CD14-positive monocyte (primary cell): ENCODE measurements around the gene PAIP2. TPM values are rescaled to one million over a fixed set of nuclear protein-coding genes. Genes with fewer than 3 reads are reported as not detected.

Experiments used
- DNase-seq, 3 donors: peaks; one replicate each; pipeline ENCODE4 v3.0.0-alpha.2; 2011 to 2022
- H2AFZ ChIP-seq: 2 replicates; pipeline ENCODE4 v1.6.0; 2012; ENCODE audit warnings: mild to moderate bottlenecking, low read depth, low read length, inconsistent platforms; ENCODE audit not compliant: insufficient read depth, poor library complexity, severe bottlenecking
- H3K27ac ChIP-seq, 2 donors: 1 replicate in 1 of 2; 2 replicates in 1 of 2; pipeline ENCODE4 v1.5.1; 2012 to 2013; ENCODE audit warnings: low read length in 2 of 2, control low read depth in 1 of 2, inconsistent platforms in 1 of 2, low read depth in 1 of 2, mild to moderate bottlenecking in 1 of 2
- H3K27me3 ChIP-seq, 2 donors: one replicate each; pipeline versions ENCODE4 v1.6.0 to v1.6.1; 2011 to 2013; ENCODE audit warnings: low read length in 2 of 2; ENCODE audit not compliant: control insufficient read depth in 2 of 2, insufficient read depth in 2 of 2
- H3K36me3 ChIP-seq, 2 donors: replicated peaks in 1 of 2; 1 replicate in 1 of 2; 2 replicates in 1 of 2; pipeline versions ENCODE4 v1.5.1 to v1.6.1; 2012 to 2013; ENCODE audit warnings: low read length in 2 of 2, control low read depth in 1 of 2, inconsistent platforms in 1 of 2, mild to moderate bottlenecking in 1 of 2; ENCODE audit not compliant: insufficient read depth in 2 of 2, control insufficient read depth in 1 of 2
- H3K4me1 ChIP-seq, 2 donors: 1 replicate in 1 of 2; 2 replicates in 1 of 2; pipeline versions ENCODE4 v1.5.1 to v1.6.1; 2012 to 2013; ENCODE audit warnings: low read length in 2 of 2, control low read depth in 1 of 2, inconsistent platforms in 1 of 2, mild to moderate bottlenecking in 1 of 2, moderate library complexity in 1 of 2; ENCODE audit not compliant: insufficient read depth in 2 of 2, control insufficient read depth in 1 of 2
- H3K4me2 ChIP-seq: replicated peaks from 2 replicates; pipeline ENCODE3; 2012; ENCODE audit warnings: low read length, moderate library complexity, mild to moderate bottlenecking; ENCODE audit not compliant: poor library complexity, severe bottlenecking; ENCODE audit errors: extremely low read depth
- H3K4me3 ChIP-seq, 3 experiments: fragments of 200-600 bp in 1 of 3; sonication (generic) in 1 of 3; replicated peaks in 1 of 3; 1 replicate in 2 of 3; 2 replicates in 1 of 3; pipeline ENCODE4 v1.5.1; 2011 to 2013; ENCODE audit warnings: low read length in 3 of 3, mild to moderate bottlenecking in 3 of 3, control low read depth in 2 of 3, low read depth in 2 of 3, inconsistent platforms in 1 of 3, moderate library complexity in 1 of 3
- H3K79me2 ChIP-seq: 2 replicates; pipeline ENCODE4 v1.6.0; 2012; ENCODE audit warnings: mild to moderate bottlenecking, control low read depth, inconsistent platforms, low read length, moderate library complexity; ENCODE audit not compliant: insufficient read depth
- H3K9ac ChIP-seq: 2 replicates; pipeline ENCODE4 v1.6.0; 2017; ENCODE audit warnings: low read length, mild to moderate bottlenecking; ENCODE audit not compliant: insufficient read depth, poor library complexity, severe bottlenecking
- H3K9me3 ChIP-seq, 2 donors: replicated peaks in 1 of 2; 1 replicate in 1 of 2; 2 replicates in 1 of 2; pipeline versions ENCODE4 v1.5.1 to v1.6.1; 2012 to 2013; ENCODE audit warnings: low read length in 2 of 2, control low read depth in 1 of 2; ENCODE audit not compliant: control insufficient read depth in 1 of 2, insufficient read depth in 1 of 2
- H4K20me1 ChIP-seq: 2 replicates; pipeline ENCODE4 v1.6.0; 2012; ENCODE audit warnings: mild to moderate bottlenecking, low read length, control low read depth, moderate library complexity; ENCODE audit not compliant: insufficient read depth
- H3K27ac Mint-ChIP-seq, 7 donors: one replicate each; pipeline ENCODE4 v1.8.0; 2020; ENCODE audit warnings: mild to moderate bottlenecking in 7 of 7, mixed read lengths in 7 of 7, moderate library complexity in 6 of 7, inconsistent platforms in 2 of 7
- H3K27me3 Mint-ChIP-seq, 3 donors: one replicate each; pipeline ENCODE4 v1.8.0; 2021 to 2022; ENCODE audit warnings: low read depth in 3 of 3, mild to moderate bottlenecking in 3 of 3, mixed read lengths in 3 of 3, moderate library complexity in 3 of 3, inconsistent platforms in 1 of 3
- H3K36me3 Mint-ChIP-seq, 2 donors: one replicate each; pipeline ENCODE4 v1.8.0; 2020; ENCODE audit warnings: mixed read lengths in 2 of 2, inconsistent platforms in 1 of 2, mild to moderate bottlenecking in 1 of 2
- H3K4me1 Mint-ChIP-seq: one replicate; pipeline ENCODE4 v1.8.0; 2020; ENCODE audit warnings: mild to moderate bottlenecking, mixed read lengths
- H3K4me3 Mint-ChIP-seq, 2 donors: one replicate each; pipeline ENCODE4 v1.8.0; 2020; ENCODE audit warnings: mild to moderate bottlenecking in 2 of 2, mixed read lengths in 2 of 2, moderate library complexity in 1 of 2
- H3K9me3 Mint-ChIP-seq, 7 donors: one replicate each; pipeline ENCODE4 v1.8.0; 2020 to 2022; ENCODE audit warnings: mixed read lengths in 7 of 7, mild to moderate bottlenecking in 6 of 7, moderate library complexity in 6 of 7, inconsistent platforms in 2 of 7
- CTCF ChIP-seq: fragments of 200-600 bp; IDR thresholded peaks from one replicate; pipeline ENCODE4 v1.8.0; 2022; ENCODE audit warnings: antibody characterized with exemption, mild to moderate bottlenecking
- WGBS: methylation state at CpG from one replicate; pipeline ENCODE4 v1.1.5; 2013; ENCODE audit warnings: missing lambda C conversion rate; ENCODE audit not compliant: insufficient coverage; 5-methylcytosine and 5-hydroxymethylcytosine counted together
- intact Hi-C, 2 donors: fragments of 100-400 bp; cut with micrococcal nuclease; formaldehyde crosslinking; loops; one replicate each; pipeline versions ENCODE4 v1.15.0 to v1.15.1; 2023
- polyA plus RNA-seq, 3 donors: library from polyadenylated mRNA; depleted of rRNA in 1 of 3; unstranded in 2 of 3; stranded (reverse) in 1 of 3; fragments of 300-500 nt in 2 of 3; fragments of >200 nt in 1 of 3; fragmentation: Illumina TruSeq in 2 of 3; gene quantifications; 1 replicate in 2 of 3; 2 replicates in 1 of 3; pipeline ENCODE4 v1.2.3, GENCODE V29; 2012 to 2021

Gene PAIP2
- polyA plus RNA-seq, 3 donors: 68.3 to 325 (median 313) TPM

- no peak overlapping the region for H3K27ac ChIP-seq
- H3K4me3 Mint-ChIP-seq: peak overlapping the region; percentile 89 to 94
- H3K27me3 ChIP-seq: peaks cover 12 to 41% of the 10 kb centered on the region in 2 donors
- DNase-seq: peak in 1 of 3 donors; percentile 46
- peaks cover 5% of the 10 kb centered on the region in 2 donors for H3K36me3 Mint-ChIP-seq
- H3K27me3 Mint-ChIP-seq: peaks cover 47 to 63% (median 48%) of the 10 kb centered on the region in 3 donors
- peaks cover 0 to 9% (median 5%) of the 10 kb centered on the region in 7 donors for H3K9me3 Mint-ChIP-seq
- WGBS: 14% methylated on average over 61 of the region's 62 CpGs
- H3K9ac ChIP-seq: peak overlapping the region; percentile 42
- no peaks in the 10 kb centered on the region for H3K36me3 ChIP-seq
- peak overlapping the region in 1 of 3 experiments; percentile 82 for H3K4me3 ChIP-seq
- H3K9me3 ChIP-seq: peaks cover 0 to 5% of the 10 kb centered on the region in 2 donors
- peak overlapping the region; percentile 89 for H3K4me2 ChIP-seq
- peaks cover 25 to 33% of the 10 kb centered on the region in 2 donors for H3K4me1 ChIP-seq
- H2AFZ ChIP-seq: peak overlapping the region; percentile 96
- intact Hi-C loops: no loop called here
- no peaks in the 10 kb centered on the region for H4K20me1 ChIP-seq
- TF ChIP-seq CTCF: peak; percentile 82
- no peak overlapping the region for H3K27ac Mint-ChIP-seq
- H3K79me2 ChIP-seq: no peaks in the 10 kb centered on the region
- peaks cover 37% of the 10 kb centered on the region for H3K4me1 Mint-ChIP-seq
Measured at GRCh38 chr5:139394123-139394653, 52.5 kb downstream of the PAIP2 start.

GRCh38 chr5:139394654-139395566, 53.3 kb downstream of the PAIP2 start, which contains the start of gene PROB1:
TSS of gene PROB1 (minus strand) at chr5:139395104. CDS start at chr5:139395081, 23 bp downstream.
- H2AFZ ChIP-seq: peak within 1 kb of the TSS; percentile 96
- no peak within 1 kb of the TSS for H3K27ac ChIP-seq
- WGBS: 86% methylated on average over 73 of the region's 76 CpGs
- Mint-ChIP-seq H3K27me3 (peaks cover 40 to 57% (median 45%) of the 10 kb centered on the region in 3 donors), H3K4me1 (peaks cover 33% of the 10 kb centered on the region), H3K27ac (no peak within 1 kb of the TSS), H3K36me3 (peaks cover 5% of the 10 kb centered on the region in 2 donors), H3K9me3 (peaks cover 0 to 9% (median 5%) of the 10 kb centered on the region in 7 donors), H3K4me3 (peak within 1 kb of the TSS; percentile 89 to 94)
- peak within 1 kb of the TSS; percentile 89 for H3K4me2 ChIP-seq
- DNase-seq: no peak
- H4K20me1 ChIP-seq: no peaks in the 10 kb centered on the region
- peak within 1 kb of the TSS in 2 of 3 experiments; percentile 54 to 82 for H3K4me3 ChIP-seq
- peak; percentile 36 for TF ChIP-seq CTCF
- peaks cover 25 to 33% of the 10 kb centered on the region in 2 donors for H3K4me1 ChIP-seq
- no peaks in the 10 kb centered on the region for H3K79me2 ChIP-seq
- intact Hi-C loops: no loop called here
- H3K9me3 ChIP-seq: peaks cover 0 to 5% of the 10 kb centered on the region in 2 donors
- H3K27me3 ChIP-seq: peaks cover 12 to 41% of the 10 kb centered on the region in 2 donors
- peak within 1 kb of the TSS; percentile 42 for H3K9ac ChIP-seq
- H3K36me3 ChIP-seq: no peaks in the 10 kb centered on the region
